ENCODE results near the gene LMBR1L. TPM values are rescaled to one million over a fixed set of nuclear protein-coding genes. Genes with fewer than 3 reads are reported as not detected.

LMBR1L gene
- total RNA-seq, result 77.3 TPM

GRCh38 chr12:49110464-49111155, at the start of gene LMBR1L:
Gene LMBR1L (minus strand): TSS chr12:49110847. CDS start chr12:49110555, 292 bp downstream.

DNA sequence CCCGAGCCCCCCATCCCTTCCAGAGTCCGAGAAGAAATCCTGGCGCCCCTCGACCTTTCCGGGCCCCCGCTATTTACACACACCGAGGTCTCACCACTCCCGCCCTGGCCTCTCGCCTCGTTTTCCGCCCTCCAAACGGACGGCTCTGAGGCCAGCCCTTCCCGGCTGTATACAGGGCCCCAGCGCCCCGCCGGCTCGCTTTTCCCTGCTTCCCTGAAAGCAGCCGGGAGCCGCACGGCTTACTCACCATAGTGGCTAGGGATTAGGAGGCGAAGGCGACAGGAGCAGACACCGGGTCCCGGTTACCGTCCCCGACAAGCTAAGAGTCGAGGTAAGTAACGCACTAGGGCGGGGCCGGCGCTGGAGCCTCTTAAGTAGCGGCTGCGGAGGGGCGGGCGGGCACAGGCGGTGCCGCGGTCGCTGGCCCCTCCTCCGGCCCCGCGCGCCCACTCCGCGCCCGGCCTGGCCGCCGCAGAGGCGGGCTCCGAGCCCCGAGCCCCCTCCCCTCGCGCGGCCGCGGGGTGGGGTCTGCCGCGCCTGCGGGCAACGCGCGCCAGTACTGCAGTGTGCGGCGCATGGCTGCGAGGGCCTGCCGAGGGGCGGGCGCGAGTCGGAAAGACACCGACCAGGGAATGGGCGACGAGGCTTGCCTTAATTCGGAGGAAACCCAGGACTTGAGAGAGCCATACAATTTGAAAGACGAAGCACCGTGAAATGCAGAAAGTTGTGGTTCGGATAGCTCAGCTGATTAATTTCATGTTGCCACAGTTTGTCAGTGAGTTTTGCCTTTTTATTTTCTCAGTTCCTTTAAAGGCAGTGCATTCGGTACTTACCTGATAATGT, 20.6 kb upstream of the LMBR1L start, which contains the start of gene TUBA1B:
TSS of gene TUBA1B (minus strand) at position 345 of the 843 bp plus-strand sequence. CDS start at position 250, 95 bp downstream.

GRCh38 chr12:49094160-49094974, 16.3 kb downstream of the LMBR1L start, which contains the start of gene DHH:
Gene DHH (minus strand): TSS chr12:49094801. CDS start chr12:49094512, 289 bp downstream.

GRCh38 chr12:49069507-49070346, 40.9 kb downstream of the LMBR1L start, which contains the start of gene RHEBL1:
Gene RHEBL1 (minus strand): TSS chr12:49069979. CDS start chr12:49069785, 194 bp downstream.

DNA sequence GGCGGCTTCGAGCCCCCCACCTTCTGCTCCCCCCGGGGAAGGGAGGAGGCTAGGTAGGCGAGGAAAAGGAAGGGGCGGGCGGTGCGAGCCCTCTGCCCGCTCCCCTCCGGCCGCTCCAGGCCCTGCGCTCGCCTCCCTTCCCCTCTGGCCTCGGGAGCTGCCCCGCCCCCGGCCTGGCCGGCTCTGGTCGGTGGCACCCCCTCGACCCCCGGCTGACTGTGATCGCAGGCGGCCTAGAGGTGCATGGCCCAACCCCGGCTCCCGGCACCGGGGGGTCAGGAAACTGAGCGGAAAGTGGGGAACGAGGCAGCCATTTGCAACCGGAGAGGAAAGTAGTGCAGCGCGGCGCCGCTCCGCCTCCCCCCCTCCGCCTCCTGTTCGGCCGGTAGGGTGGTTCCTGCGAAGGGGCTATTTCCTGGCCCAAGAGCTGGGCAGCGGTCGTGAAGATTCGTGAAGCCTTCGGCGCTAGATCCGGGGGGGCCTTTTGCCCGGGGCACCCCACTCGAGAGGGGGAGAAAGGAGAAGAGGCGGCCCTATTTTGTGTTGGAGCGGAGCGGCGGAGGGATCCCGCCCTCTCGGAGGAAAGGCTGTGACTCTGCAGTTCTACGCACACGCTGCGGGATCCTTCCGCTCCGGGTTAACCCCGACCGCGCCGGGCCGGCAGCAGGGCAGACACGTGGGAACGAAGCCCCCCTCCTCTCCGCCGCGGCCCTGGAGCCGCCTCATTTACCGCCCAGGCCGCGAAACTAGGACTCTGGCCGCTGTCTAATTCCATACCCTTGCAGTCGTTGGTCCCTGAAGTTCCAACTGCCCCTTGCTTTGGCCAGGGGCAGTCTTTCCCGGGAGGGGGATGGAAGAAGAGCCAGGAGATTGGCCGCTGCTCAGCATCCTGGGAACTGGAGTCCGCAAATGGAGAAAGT, 50.1 kb downstream of the LMBR1L start, which contains the start of gene KMT2D:
TSS of gene KMT2D (minus strand) at position 558 of the 920 bp plus-strand sequence. CDS start 5,470 bp downstream, outside the sequence.

Small RNA genes lying within 50 kb of the gene (small RNA-seq; reads per million reads assigned to genes)
- not detected for gene RF00019

Other genes with a start within 250 kb of the LMBR1L start
- 26.1 TPM for gene RND1, start 245.0 kb downstream of the LMBR1L start, total RNA-seq
- gene FKBP11, start 185.4 kb downstream of the LMBR1L start, total RNA-seq, result 7.6 TPM
- gene ARF3, start 153.4 kb downstream of the LMBR1L start, total RNA-seq, result 129 TPM
- gene WNT10B, start 139.1 kb downstream of the LMBR1L start, total RNA-seq, result 9.7 TPM
- gene WNT1, start 132.5 kb downstream of the LMBR1L start, total RNA-seq, result not detected
- 15.0 TPM for gene DDN, start 111.5 kb downstream of the LMBR1L start, total RNA-seq
- gene PRKAG1, start 92.1 kb downstream of the LMBR1L start, total RNA-seq, result 37.8 TPM
- 29.8 TPM for gene KMT2D, start 50.1 kb downstream of the LMBR1L start, total RNA-seq
- 1.6 TPM for gene RHEBL1, start 40.9 kb downstream of the LMBR1L start, total RNA-seq
- 0.46 TPM for gene DHH, start 16.0 kb downstream of the LMBR1L start, total RNA-seq
- gene TUBA1B, start 20.5 kb upstream of the LMBR1L start, total RNA-seq, result 2,098 TPM
- 10,429 TPM for gene TUBA1A, start 78.2 kb upstream of the LMBR1L start, total RNA-seq
- gene TUBA1C, start 154.2 kb upstream of the LMBR1L start, total RNA-seq, result 26.3 TPM
- 1.4 TPM for gene PRPH, start 184.3 kb upstream of the LMBR1L start, total RNA-seq
- gene TROAP, start 212.4 kb upstream of the LMBR1L start, total RNA-seq, result 6.5 TPM
- gene C1QL4, start 226.3 kb upstream of the LMBR1L start, total RNA-seq, result 3.5 TPM
- gene DNAJC22, start 236.0 kb upstream of the LMBR1L start, total RNA-seq, result 0.92 TPM

Data from diencephalon (tissue), 1 donor.